Stimulated activated CD8-positive, alpha-beta memory T cell treated with anti-CD3 and anti-CD28 coated beads, Interleukin-7, amount 100 ng/mL, for 24 hours (primary cell): ENCODE results near the gene CBFA2T3.

ENCODE experiments used
- DNase-seq: peaks from one replicate; pipeline ENCODE4 v3.0.0-alpha.2; 2020; ENCODE audit warnings: low read depth

Gene CBFA2T3

DNA sequence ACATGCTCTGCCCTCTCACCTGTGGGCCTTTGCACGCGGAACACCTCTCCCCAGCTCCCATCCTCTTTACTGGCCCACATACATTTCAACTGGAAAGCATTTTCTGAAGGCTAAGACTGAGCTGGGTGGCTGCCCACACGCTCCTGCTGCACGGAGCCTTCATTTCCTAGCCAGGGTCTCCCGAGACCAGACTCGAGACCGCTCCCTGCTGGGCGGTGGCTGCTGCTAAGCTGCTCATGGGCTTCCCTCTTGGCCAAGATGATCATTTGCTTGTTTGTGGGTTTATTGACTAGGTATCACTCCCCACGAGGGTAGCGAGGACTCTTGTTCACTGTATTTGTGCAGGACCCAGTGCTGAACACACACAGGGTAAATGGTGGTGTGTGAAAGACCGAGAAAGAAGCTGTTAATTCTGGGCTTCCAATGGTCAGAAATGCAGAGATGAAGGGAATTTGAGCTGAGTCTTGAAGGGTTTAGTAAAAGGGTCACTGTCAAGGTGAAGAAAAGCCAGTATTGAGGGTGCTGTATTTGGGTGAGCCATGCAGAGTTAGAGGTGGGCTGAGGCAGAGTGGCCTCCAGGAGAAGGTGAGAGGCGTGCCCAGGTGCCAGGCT lies 119.2 kb downstream of the CBFA2T3 start:
- DNase-seq: peak; percentile 55

DNA sequence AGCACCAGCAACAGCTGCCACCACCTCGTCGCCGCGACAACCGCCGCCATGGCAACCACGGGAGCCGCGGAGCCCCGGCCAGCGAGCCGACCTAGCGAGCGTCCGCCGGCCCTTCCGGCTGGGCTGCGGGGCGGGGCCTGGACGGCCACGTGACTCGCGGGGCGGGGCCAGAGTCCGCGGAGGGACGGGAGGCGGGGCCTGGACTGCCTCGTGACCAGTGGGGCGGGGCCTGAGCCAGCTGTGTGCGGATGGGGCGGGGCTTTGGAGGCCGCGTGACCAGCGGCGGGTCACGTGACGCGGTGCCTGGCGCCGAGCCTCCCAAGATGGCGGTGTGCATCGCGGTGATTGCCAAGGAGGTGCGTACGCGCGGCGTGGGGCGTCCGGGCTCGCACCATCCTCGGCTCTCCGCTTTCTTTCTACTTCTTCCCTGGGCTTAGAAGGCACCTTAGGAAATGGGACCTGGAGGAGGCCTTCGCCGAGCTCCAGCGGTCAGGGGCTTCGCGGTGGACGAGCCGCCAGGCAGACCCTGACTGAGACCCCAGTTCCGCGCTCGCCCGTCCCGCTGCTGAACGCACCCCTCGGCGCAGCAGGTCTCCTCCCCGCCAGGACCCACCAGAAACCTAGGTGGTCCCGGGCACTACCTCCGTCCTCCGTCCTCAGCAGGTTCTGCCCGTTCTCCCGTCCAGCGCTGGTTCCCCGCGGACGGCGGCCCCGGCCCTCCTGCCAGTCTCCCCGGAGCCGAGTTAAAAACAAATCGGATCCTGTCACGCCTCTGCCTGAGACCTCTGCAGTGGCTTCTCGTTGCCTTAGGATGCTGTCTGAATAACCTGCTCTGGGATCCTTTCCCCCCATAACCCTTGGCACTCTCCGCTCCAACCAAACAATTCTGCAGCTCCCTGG lies 119.9 kb downstream of the CBFA2T3 start, which contains the start of the genes GALNS and TRAPPC2L:
Gene GALNS (minus strand): TSS at position 120 of the 900 bp plus-strand sequence. CDS start 70 bp downstream, at position 50.
Gene TRAPPC2L (plus strand): TSS at position 300 of the 900 bp plus-strand sequence. CDS start 24 bp downstream, at position 324.
- DNase-seq: peak; percentile 98

DNA sequence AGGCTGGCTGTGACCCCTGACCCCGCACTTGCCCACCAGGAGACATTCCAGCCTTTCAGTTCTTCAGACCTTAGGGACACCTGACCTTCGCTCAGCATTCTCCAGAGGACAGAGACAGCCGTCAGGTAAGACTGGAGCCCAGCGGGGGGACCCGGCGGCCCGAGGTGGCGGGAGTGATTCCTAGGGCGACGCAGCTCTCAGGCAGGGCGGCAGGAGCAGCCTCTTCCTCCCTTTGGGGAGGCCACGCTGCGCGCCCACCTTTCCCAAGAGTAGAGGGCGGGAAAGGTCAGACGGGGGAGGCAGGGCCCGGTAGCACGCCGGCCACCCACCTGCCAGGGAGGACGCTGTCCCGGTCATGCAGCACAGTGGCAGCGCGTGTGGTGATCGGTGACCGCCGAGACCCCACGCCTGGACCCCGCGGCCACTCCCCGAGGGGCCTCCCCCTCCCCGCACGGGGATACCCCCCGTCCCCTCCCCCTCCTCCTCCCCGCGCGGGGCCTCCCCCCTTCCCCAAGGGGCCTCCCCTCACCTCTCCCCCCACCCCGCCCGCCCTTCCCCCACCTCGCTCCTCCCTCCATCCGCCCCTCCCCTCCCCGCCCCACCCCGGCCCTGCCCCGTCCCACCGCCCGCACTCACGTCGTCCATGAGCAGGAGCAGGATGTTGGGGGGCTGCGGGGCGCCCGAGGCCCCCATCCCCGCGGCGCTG lies 120.7 kb downstream of the CBFA2T3 start:
- no peak for DNase-seq

DNA sequence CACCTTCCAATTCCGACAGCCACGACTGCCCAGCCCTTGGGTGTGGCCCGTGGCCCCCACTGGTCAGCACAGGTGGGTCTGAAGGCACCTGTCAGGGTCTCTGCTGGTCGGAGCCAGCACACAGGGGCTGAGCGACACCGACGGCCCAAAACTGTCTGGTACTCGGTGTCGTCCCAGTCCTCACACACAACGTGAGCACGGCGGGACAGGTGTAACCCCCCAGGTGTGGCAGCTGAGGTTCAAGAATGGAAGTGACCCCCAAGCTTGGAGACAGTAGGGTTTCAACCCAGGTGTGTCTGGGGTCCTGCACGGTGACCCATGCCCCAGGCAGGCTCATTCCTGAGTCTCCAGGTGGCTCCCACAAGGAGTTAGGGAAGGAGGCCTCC lies 121.3 kb downstream of the CBFA2T3 start:
- DNase-seq: no peak

DNA sequence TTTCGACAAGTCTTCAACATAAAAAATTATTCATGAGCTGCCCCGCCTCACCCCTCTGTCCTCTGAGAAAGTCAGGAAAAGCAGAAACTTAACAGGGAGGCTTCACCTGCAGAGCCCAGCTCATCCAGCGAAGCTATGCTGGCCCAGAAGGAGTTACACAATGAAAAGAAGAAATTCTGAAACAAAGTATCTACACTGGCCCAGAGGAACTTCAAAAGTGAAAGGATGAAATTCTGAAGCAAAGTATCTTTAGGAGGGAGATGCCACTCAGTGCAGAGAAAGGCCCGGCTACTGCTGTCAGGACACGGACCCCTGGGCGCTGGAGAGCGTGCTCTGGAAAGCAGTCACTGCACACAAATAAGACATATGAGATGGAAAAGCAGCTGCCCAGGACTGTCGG lies 121.8 kb downstream of the CBFA2T3 start:
- DNase-seq: no peak

DNA sequence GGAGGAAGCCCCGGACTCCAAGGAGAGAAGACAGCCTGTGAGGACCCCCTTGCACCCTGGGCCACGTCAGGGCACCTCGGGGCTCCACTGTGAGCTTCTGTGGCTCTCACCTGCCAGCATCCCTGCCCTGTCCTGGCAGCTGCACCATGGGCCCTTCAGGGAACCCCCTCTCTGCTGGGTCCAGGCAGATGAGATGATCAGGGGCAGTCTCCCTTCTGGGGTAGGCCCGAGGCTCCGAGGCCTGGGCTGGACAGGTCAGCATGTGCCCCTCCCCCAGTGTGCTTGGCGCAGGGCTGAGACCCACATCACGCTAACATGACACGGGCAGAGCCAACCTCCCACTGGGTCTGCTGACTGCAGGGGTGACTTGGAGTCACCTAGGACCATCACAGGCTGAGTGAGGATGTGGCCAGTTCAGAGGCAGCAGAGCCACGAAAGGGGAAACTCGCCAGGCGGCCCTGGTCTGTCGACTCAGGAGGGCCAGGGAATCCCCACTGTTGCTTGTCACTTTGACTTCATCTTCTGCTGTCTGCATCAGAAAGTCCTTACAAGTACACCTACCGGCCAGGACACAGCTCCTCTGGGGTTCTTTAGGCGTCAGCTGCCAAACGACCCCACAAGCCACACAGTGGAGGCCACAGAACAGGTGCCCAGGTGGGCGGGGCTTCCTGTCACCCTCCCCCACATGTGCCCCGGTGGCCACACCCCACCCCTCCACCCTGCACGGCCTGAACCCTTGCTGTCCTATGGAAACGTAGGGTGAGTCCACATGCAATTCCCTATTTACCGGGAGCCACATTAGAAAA lies 122.5 kb downstream of the CBFA2T3 start:
- no peak for DNase-seq

DNA sequence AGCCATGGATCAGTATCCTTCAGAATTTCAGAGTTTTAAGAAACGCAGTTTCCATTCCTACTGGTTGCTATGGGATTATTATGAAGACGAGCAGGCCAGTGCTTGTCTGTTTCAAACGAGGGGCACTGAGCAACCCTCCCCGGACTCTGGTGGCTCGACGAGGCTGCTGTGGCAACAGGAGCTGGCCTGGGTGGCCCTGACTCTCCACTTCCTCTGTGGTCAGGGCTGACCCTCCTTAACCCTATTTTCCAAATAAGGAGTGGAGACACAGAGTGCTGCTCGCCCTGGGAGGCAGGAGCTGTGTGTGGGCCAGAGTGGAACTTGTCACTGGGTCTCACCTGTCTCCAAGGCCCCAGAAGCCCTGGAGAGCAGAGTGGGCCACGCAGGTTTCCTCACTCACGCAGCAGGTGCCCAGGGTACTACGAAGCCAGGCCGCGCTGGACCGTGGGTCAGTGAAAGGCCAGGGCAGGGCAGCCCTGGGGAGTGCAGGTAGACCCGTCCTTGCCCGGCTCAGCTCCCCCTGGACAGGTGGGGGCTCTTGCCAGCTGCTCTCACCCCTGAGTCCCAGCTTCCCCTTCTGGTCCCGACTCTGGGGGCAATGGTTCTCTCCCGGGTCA lies 123.6 kb downstream of the CBFA2T3 start:
- no peak for DNase-seq

DNA sequence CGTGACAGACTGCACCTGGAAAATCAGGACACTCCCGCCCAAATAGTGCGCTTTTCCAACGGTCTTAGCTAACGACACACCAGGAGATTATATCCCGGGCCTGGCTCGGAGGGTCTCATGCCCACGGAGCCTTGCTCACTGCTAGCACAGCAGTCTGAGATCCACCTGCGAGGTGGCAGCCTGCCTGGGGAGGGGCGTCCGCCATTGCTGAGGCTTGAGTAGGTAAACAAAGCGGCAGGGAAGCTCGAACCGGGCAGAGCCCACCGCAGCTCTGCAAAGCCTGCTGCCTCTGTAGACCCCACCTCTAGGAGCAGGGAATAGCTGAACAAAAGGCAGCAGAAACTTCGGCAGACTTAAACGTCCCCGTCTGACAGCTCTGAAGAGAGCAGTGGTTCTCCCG lies 125.4 kb downstream of the CBFA2T3 start:
- no peak for DNase-seq

DNA sequence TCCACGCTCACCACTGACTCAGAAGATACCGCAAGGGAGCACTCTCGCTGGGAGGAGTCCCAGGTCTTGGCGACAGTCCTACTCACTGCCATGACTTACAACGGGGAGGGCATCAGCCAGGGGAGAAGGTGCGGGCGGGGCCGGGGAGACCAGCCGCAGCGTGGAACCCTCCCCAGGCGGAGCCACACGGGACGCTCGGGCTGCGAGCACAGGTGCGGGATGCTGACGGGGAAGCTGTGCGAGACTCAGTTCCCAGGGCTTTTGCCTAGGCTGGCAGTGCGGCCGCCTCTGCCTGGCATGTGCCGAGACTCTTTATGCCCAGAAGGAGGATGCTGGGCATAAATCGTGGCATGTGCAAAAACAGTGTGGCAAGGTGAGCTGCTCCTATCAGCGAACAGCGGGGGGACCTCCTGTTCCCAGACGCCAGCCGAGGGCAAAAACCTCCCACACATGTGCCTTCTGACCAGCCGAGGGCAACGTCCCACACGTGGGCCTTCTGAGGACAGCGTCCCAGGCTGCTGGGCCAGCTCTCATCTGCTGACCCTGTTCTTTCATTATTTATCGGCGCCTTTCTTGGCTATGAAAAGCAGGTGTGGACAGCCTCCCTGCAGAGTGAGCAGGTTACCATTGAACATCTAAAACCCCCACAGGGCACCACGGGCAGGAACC lies 126.3 kb downstream of the CBFA2T3 start:
- DNase-seq: no peak

DNA sequence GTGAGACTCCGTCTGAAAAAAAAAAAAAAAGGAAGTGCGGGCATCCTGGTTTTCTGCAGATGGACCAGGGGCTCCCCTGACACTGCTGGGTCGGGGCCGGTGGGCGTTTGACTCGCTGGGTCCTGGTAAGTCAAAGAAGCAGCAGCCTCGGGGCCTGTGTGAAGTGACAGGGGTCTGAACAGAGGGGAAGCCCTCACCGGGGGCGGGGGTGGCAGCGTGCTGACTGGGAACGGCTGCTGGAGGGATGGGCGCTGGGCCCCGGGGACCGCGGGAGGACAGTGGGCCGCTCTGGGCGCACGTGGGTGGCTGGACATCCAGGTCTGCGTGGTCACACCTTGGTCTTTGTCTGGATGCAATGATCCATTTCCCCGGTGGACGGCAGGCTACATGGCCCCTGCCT lies 128.4 kb downstream of the CBFA2T3 start:
- DNase-seq: no peak

DNA sequence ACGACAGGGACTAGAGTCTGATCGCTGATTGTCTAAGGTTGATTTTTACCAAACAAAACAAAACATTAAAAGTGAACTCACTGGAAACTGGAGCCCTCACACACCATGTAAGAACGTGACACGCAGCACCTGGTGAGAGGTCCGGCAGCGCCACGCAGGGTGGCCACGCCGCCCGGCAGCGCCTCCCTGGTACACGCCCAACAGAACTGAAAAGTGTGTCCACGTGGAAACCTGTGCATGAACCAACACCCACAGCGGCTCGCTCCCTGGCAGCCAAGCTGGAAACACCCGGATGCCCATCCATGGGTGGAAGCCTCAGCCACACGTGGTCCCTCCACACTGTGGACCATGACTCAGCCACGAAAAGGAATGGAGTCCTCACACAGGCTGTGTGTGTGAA lies 129.4 kb downstream of the CBFA2T3 start:
- DNase-seq: no peak

DNA sequence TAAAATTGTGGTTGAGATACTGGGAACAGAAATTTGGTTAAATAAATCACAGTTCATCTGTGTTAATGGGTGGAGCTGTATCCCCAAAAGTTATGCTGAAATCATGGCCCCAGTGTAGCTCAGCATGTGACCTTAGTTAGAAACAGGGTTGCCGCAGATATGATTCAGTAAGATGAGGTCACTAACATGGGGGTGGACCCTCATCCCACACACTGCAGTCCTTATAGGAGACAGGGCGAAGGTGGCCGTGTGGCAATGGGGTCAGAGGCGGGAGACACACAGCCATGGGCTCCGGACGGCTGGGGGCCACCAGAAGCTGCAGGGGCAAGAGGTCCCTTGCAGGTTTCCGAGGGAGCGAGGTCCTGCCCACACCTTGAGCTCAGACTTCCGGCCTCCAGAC lies 130.9 kb downstream of the CBFA2T3 start:
- DNase-seq: no peak

DNA sequence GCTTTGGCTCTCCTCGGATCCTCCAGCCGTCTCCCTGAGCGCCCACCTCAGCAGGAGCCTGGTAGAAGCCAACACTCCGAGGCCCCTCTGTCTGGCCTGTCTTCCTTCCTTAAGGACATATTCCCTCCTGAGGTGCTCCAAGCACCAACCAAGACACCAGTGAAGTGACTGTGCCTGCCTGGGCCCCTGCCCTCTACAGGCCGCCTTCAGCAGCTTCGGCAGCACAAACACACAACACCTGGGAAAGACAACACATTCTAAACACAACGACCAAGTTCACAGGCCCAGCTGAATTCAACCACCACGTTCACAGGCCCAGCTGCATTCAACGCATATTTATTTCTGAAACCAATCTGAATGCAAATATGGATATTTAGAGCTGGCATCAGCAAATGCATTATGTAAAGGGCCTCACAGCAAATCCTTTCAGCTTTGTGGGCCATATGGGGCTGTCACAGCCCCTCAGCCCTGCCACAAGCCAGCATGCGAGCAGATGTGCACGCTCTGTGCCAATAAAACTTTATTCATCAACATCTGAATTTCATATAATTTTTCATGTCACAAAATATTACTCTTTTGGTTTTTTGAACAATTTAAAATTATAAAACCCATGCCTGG lies 132.5 kb downstream of the CBFA2T3 start:
- DNase-seq: no peak

DNA sequence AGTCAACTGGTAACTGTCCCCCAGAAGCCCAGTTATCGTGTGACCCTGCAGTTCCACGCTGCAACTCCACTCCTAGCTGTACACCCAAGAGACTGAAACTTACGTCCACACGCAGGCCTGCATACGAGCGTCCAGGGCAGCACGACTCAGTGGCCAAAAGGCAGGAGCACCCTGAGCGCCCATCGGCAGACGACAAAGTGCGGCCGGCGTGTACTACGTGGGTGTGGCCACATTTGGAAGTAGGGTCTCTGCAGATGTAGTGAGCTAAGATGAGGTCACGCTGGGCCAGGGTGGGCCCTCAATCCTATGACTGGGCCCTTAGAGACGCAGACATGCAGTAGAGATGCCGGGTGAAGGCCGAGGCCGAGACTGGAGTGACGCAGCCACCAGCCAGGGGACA lies 133.8 kb downstream of the CBFA2T3 start:
- no peak for DNase-seq

DNA sequence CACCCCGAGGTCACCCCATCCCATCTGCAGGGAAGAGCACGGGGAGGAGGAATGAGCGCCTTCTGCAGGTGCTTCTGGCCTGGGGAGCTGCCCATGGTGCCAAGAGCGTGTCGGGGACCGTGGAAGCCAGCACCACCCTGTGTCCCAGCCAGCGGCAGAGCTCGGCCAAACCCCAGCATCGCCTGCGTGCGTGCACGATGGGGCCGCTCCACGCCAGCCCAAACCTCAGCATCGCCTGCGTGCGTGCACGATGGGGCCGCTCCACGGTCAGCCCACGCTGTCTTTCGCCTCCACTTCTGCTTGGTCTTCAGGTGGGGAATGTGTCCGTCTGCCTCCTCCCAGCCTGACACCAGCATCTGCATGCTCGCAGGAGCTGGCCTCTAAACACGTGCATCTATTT lies 134.2 kb downstream of the CBFA2T3 start:
- no peak for DNase-seq

DNA sequence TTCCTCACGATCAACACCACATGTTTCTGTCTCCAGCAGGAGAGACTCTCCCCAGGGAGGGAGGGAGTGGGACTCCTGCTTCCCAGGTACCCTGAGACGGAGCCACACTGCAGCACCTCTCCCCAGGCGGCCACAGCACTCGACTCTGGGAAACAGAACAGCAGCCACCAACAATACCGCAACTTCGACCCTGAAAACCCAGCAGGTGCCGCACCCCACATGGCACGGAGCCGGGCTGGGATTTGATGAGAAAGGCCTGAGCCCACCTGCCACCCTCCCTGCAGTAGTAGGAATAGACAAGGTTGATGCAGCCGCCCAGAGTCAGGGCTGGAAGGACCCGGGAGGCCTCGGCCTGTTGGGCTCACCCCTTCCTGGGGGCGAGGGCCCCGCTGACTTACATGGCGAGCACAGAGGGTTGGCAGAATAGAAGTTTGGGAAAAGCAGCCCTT lies 134.7 kb downstream of the CBFA2T3 start:
- no peak for DNase-seq

DNA sequence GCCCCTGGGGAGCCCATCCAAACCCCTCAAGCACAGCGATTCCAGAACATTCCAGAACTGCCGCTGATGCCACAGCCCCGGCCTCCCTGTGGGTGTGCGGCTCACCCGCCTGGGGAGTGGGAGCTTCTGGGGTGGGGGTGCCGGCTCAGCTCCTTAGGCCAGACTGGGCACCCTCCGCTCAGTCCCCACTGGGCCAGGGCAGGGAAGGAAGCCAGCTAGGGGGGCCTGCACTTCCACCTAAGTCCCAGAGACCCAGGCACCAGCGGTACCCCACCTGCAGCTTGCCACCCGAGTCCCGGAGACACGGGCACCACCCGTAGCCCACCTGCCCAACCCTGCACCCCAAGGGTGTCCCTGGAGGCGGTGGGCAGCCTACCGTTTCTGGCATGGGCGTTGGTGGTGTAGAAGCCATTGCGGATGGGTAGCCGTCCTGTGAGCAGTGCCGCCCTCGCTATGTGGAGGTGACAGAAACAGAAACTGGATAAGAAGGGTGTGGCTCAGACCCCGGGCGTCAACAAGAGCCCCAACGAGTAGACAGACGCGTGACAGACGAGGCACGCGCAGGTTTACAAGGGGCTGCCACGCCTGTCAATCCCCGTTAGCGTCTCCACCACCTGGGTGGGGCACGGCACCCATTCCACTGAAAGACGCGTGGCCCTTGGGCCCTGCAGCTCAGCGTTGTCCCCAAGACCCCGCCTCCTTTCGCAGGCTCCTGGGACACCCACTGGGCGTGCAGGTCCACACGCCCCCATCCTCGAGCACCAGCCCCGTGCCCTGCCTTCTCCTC lies 135.3 kb downstream of the CBFA2T3 start:
- DNase-seq: no peak

DNA sequence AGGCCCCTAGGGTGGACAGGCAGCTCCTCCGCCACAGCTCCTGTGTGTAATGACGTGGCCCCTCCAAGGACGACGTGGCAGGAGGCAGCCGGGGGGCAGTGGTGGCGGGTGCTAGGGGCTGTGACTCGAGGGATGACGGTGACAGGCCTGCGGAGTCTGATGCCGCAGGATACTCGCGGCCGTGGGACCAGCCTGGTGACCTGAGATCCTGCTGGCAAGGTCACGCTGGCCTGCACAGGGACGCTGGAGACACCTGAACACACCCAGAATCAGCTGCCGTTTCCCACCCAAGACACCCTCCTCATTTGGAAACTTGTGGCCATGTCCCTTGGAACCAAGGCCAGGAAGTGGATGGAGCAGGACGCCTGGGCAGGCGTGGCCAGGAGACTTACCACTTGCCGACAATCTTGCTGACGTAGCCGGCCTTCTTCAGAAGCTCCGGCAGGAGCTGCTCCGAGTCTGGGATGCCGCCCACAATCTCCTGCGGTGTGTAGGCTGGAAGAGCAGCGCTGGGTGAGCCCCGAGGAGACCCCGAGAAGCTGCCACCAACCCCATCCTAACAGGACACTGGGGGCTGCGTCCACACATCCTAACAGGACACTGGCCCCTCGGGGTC lies 136.3 kb downstream of the CBFA2T3 start:
- no peak for DNase-seq
